Prostate gland (tissue), 2 donors: ENCODE results near the gene AKIRIN2.

Source experiments
- CTCF ChIP-seq, 4 experiments: fragments of 200-600 bp in 2 of 4; fragments of 450-650 bp in 2 of 4; sonication (generic) in 2 of 4; IDR thresholded peaks; 1 replicate in 3 of 4; 2 replicates in 1 of 4; pipeline ENCODE4 v1.5.1; 2016 to 2019; ENCODE audit warnings: antibody characterized with exemption in 4 of 4, mild to moderate bottlenecking in 2 of 4, moderate library complexity in 2 of 4
- POLR2A ChIP-seq: fragments of 450-650 bp; IDR thresholded peaks from one replicate; pipeline ENCODE4 v1.6.1; 2016; ENCODE audit warnings: antibody characterized with exemption, mild to moderate bottlenecking
- POLR2AphosphoS5 ChIP-seq: sonication (generic); formaldehyde crosslinking; IDR thresholded peaks from one replicate; pipeline ENCODE4 v1.6.1; 2017; ENCODE audit warnings: antibody characterized with exemption

GRCh38 chr6:87699576-87699975 is 2.5 kb downstream of the AKIRIN2 start:
- TF ChIP-seq CTCF (IDR thresholded peaks at IDR 0.05), result no peak
- no peak for TF ChIP-seq POLR2AphosphoS5
- no peak for TF ChIP-seq POLR2A
